CD4-positive, alpha-beta T cell treated with Interferon alpha-2 for 1 hour (primary cell): ENCODE data around the gene PTPRN2.
"Not testable (repeated sequence)": the region's sequence is repeated elsewhere in the genome, so short reads cannot be mapped to it uniquely, and the experiment has no call there.

ENCODE experiments used
- DNase-seq, 2 donors: peaks; one replicate each; pipeline ENCODE4 v3.0.0-alpha.2; 2020 to 2022

The PTPRN2 gene

DNA sequence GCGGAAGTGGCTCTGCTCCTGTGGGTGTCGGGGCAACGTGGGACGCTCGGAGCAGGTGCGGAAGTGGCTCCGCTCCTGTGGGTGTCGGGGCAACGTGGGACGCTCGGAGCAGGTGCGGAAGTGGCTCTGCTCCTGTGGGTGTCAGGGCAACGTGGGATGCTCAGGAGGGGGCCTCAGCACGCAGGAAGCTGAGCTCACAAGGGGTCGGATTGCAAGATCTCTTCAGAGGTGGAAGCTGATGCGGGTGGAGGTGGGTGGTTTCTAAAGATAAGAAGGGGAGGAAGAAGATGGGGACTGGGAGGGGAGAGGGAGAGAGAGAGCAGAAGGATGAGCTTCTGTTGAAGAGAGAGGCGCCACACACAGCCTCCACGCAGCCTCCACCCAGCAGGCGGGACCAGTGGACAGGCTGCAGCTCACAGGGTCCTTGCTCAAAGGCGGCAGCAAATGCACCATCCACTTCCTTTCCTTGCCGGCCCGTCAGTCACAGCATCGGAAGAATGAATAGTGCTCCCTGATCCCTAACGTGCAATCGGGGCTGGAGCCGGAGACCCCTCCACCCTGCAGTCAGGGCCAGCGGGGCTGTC is 78.7 kb downstream of the PTPRN2 start:
- DNase-seq = no peak

DNA sequence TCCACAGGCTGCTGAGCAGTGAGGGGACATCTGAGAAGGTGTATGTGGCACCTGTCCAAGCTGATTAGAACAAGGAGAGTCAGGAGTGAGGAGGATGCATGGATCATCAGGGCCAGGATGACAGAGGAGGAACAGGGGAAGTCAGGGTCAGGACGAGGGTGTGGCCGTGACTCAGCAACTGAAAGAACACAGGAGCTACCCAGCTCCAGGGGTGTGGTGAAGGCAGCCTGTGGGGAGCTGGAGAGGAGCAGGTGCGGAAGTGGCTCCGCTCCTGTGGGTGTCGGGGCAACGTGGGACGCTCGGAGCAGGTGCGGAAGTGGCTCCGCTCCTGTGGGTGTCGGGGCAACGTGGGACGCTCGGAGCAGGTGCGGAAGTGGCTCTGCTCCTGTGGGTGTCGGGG is 79.3 kb downstream of the PTPRN2 start:
- DNase-seq = not testable (repeated sequence)

DNA sequence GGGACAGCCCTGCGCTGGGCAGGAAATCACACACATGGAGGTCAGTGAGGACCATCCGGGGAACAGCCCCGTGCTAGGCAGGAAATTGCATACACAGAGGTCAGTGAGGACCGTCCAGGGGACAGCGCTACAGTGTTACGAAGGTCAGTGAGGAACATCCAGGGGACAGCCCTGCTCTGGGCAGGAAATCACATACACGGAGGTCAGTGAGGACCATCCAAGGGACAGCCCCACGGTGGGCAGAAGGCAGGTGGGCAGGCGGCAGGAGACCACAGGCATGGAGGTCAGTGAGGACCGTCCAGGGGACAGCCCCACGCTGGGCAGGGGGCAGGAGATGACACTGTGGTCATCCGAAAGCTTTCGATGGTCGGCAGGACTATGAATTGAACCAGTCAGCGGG is 79.7 kb downstream of the PTPRN2 start:
- no peak for DNase-seq

DNA sequence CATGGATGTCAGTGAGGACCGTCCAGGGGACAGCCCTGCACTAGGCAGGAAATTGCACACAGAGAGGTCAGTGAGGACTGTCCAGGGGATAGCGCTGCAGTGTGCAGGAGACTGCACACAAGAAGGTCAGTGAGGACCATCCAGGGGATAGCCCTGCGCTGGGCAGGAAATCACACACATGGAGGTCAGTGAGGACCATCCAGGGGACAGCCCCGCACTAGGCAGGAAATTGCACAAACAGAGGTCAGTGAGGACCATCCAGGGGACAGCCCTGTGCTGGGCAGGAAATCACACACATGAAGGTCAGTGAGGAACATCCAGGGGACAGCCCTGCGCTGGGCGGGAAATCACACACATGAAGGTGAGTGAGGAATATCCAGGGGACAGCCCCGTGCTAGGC is 80.4 kb downstream of the PTPRN2 start:
- DNase-seq = not testable (repeated sequence)

DNA sequence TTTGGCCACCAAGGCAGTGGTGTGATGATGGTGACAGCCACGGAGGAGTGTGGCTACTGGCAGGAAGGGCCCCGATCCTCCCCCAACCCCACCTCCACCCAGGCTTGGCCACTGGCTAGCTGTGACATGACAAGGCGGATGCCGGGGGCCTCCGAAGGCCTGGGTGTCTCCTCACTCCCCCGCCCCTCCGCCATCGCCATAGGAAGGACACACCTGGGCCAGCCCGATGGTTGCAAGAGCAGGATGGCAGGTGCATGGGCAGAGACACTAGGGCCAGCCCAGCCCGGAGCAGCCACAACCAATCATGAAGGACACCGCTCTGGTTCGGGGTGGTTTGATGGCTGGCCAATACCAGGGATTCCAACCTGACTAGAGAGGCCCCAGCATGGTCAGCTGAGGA is 81.0 kb downstream of the PTPRN2 start:
- DNase-seq = no peak

DNA sequence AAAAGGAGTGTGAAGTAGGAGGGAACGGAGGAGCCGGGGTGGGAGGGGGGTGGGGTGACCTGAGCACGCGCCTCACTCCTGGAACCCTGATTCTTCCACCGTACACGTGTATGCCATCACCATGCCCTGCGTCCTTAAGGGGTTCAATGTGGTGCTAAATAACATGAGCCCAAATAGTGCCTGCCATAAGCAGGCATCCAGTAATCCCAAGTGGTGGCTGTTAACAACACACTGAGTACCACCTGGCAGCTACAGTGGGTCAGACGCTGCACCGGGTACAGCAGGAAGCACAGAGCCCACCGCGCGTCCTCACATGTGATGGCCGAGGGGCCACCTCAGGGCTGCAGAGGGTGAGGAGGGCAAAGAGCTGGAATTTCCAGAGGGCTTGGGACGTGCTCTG is 81.9 kb downstream of the PTPRN2 start:
- no peak for DNase-seq

DNA sequence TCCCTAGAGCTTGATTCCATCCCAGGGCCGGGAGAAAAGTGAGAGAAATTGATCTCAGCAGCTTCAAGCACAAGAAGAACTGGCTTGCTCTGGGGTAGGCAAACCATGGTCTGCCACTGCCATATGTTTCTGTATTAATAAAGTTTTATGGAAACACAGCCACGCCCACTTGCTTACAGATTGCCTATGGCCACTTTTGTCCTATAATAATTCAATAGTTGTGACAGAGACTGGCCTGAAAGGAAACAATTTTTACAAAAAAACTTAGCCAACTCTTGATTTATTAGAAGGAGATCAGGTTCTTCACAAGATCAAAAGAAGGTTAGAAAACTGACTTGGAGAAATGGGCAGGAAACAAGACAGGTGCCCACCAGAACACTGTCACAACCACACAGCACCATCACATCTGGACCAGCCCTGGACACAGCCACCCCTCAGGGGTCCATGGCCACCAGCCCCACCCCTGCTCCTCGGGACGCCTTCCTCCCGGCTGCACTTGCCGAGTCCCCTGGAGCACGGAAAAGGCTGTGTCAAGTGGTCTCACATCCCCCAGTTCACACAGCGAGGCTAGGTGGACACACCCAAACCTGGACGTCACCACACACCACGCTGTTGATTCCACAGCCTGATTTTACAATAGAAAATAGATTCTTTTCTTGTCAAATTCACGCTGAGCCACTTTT is 85.4 kb downstream of the PTPRN2 start:
- no peak for DNase-seq

DNA sequence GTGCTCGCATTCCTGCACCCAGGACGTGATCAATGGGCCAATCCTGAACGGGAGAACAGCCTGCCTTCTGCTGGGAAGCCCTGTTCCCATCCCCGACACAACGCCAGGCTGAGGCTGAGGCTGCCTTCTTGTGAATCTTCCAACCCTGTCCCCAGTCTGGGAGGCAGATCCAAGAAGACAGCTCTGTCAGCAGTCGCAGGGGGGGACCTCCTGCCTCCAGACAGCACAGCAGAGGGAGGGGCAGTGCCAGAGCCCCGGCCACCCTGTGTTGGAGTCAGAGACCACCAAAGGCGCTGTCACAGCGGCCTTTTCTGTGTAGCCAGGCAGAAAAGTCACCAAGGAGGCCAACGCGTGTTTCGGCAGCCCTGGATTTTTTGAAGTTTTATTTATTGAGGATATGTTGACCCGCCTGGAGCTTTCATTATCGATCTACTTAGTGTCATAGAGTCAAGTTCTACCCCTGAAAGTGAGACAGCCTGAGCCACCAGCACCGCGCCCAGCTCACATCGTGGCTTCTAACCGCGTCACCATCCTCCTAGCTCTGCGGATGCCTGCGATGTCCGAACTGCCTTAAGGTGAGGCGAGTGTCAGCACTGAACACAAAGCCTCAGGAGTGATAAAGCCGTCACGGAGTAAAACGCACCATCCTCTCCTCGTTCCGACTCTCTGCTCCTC is 86.1 kb downstream of the PTPRN2 start:
- DNase-seq = no peak

DNA sequence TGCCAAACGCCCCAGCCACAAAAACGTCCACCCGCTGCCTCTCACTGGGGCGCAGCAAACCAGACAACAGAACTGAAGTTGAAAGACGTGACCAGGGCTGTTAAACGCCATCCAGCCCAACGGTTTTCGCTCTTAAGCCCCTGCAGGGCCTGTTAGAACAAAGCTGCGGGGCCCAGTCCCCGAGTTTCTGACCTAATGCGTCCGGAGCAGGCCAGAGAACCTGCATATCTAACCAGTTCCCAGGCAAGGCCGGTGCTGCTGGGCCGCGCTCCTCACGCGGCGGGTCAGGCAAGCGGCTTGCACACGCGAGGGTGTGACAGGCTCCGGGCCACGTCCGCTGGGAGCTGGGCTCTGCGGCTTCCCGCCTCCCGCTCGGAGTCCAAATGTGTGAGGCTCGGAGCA is 87.0 kb downstream of the PTPRN2 start:
- DNase-seq = no peak

DNA sequence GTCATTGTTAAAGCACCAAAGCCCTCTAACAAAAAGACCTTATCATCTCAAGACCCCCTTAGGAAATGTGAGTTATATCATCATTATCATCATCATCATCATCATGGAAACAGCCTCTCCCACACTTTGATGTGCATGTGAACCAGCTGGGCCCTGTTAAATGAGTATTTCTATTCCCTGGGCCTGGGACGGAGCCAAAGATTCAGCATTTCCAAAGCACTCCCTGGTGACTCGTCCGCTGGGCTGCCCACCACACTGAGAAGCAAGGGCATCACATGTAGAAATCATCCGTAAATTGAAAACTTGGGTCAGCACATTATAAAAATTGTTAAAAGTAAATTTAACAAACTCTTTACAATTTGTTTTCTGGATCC is 88.6 kb downstream of the PTPRN2 start:
- DNase-seq = no peak

DNA sequence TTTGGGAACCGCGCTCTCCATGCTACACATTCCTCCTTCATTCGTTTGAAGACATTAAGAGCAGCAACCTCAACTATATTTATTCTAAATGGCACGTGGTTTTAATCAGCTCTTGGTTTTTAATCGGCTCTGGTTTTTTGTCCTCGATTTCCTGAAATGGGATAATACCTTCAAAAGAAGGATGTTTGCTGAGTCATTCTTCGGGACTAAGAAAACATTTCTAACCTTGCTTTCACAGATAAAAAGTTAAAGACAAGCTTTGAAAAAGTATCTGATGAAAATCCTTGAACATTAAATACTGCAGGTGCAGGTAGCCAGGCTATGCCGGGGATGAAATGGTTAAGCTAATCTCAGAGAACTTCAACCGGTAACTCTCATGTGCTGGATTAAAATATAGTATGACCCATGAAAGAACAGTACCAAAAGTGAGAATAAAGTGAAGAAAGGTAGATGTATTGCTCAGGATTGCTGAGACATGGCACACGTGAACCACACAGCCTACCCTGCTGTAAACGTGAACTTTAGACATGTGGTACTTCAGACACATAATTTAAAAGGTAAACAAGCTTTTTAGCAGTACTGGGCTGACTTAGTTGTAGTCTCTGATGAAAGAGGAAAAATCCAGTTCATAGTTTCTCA is 89.1 kb downstream of the PTPRN2 start:
- no peak for DNase-seq

DNA sequence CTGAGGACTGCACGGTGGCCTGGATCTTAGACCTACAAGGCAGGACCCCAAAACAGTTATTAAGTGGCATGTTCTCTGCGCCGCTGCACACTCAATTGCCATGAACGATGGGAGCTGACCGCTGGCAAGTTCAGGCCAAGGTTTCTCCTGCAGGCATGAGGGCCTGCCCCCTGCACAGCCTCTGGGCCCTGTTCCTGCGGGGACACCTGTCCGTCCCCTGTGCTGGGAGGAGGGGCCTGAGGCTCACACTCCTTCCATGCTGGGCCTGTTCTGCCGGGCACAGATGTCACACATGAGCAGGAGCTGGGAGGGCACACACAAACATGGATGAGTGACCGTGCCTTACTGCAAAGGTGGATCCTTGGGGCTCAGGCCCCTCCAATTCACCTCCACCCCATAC is 90.0 kb downstream of the PTPRN2 start:
- no peak for DNase-seq

DNA sequence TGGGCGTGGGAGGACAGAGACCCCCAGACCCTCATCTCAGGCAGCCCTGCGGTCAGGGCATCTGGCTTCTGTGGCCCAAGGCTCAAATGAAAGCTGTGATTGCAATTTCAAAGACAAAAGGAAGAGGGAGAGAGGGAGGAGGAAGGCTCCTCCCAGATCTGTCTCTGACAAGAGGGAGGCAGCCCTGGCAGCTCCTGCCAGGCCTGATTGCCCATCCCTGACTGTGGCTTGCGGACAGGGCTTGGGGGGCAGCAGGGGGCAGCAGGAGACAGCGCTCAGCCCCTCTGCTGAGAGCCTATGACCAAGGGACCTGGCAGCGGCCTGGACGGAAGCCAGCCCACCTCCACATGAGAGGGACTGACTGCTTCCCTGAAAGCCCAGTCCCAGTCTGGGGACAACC is 91.8 kb downstream of the PTPRN2 start:
- peak in 1 of 2 donors; percentile 8 for DNase-seq

DNA sequence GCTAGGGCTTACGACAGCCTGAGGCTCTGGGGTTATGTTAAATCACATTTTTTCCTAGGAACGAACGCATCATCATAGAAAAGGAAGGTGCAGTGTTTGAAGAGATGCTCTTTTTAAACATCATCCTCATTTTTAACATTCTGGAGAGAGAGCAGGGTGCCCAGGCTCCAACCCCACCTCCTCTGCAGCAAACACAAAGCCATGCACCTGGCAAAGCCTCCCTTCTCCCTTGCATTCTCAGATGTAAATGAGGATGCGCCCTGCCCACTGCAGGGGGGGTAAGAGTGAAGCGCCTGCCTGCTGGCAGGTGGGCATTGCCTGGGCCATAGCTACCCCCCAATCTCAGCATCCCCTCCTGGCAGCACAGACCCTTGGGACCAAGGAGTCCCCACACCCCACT is 92.4 kb downstream of the PTPRN2 start:
- DNase-seq = no peak

DNA sequence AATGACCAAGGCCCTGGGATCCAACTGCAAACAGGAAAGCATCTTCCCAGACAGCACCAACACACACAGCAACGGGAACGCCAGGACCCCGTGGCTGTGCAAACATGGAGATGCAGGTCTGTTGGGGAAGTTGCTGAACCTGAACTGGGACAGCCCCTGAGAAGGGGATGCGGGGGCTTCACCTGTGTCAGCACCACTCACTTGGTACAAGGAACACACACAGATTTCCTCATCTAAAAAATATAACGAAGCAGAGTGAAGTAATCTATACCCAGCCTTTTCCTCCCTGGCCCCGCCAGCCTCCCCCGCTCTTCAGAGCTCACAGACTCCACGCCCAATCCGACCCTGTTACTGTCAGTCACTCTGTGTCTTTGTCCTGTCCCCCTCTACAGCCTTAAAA is 93.0 kb downstream of the PTPRN2 start:
- DNase-seq = no peak

DNA sequence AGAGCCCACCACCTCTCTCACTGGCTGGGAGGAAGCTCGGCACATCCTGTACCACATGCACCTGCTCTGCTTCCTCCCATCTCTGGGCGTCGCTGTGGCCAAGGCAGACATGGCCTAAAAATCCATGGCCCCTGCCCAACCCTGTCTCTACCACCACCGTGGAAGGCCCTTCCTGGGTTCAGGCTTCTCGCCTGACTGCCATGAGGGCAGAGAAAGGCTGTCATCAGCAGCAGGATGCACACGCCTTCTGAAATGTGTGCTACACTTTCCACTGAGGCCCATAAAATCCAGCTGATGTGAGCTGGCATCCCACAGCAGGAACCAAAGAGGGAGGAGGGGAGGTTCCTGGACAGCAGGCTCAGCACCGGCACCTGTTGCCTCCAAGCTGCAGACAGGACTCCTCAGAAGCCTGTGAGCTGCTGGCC is 93.4 kb downstream of the PTPRN2 start:
- DNase-seq = no peak

DNA sequence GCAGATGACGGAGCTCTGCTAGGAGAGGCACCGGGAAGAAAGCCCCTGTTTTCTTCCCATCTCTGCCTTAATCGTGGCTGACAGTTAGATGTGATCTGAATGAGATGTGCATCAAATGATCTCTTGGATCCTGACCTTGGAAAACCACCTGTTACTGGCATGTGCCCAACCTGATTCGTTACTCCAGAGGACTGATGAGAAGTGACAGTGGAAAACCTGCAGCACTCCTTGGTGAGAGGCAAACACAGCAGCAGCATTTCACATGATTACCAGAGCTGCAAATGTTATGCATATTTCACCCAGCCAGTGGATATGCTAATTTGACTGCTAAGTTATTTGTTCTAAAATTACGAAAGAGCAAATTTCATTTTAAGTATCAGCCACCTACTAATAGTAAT is 95.3 kb downstream of the PTPRN2 start:
- DNase-seq = no peak

DNA sequence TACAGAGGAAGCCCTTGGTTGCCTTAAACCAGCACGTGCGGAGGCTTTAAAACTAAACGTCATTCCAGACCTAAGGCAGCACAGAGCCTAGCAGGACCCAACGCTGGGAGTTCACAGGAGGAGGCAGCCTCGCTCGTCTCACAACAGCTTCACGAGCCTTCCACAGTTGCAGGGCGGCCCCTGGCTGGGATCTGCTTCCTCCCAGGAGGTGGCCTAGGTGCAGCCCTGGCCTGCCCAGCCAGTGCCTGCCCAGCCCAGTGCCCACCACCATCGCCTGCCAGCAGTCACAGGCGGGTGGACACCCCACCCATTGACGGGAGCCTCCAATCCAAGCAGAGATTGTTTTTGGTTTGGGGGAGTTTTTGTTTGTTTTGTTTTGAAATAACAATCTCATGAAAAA is 96.5 kb downstream of the PTPRN2 start:
- no peak for DNase-seq

DNA sequence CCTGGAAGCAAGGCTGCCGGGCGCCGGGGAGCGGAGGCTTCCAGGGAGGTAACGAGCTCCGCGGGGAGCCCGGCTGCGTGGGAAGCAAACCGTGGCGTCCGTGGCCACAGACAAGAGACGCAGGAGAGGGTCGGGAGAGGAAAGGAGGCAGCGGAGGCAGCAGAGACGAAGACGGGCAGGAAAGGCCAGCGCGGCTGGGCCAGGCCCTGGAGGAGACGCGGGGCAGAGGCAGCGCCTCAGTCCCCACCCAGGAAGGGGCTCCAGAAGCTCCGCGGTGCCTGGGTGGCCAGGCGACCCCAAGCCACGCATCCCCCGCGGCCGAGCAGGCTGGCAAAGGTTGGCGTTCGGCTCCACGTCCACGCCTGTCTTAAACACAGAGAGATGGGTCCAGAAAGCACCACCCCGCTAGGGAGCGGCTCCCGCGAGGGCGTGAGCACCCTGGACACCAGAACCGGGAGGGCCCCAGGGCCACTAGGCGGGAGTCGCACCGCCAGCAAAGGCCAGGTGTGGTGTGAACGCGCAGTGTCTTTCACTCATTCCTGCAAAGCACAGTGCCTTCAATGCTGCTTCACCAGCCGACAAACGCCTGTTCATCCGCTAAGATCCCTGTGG is 97.3 kb downstream of the PTPRN2 start:
- no peak for DNase-seq

DNA sequence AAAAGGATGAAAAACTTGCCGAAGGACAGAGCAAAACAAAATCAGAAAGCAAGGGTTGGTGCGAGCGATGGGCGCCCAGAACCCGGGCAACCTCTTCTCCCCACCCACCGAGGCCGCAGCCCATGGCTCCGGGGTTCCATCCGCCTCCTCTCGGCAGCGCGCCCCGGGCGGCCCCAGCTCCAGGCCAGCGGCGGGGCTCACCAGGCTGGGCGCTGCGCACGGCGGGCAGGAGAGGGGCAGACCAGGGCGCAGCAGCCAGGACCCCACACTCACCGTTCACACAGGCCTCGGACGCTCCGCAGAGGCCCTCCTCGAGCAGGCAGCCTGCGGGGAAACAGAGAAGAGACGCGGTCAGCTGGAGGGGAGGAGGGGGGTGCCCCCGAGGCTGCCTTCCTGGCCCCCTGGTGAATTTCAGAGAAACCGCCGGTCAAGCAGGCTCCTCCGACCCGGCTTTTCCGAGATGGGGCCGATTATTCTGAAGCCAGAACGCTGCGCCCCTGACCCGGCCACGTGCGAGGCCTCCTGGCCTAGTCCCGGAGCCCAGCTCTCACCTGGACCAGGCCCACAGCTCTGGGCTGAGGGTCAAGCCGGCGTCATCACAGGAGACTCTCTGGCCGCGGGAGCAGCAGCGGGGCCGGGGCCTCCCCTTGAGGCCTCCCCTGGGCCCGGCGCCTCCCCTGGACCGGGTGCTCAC is 98.0 kb downstream of the PTPRN2 start:
- no peak for DNase-seq

DNA sequence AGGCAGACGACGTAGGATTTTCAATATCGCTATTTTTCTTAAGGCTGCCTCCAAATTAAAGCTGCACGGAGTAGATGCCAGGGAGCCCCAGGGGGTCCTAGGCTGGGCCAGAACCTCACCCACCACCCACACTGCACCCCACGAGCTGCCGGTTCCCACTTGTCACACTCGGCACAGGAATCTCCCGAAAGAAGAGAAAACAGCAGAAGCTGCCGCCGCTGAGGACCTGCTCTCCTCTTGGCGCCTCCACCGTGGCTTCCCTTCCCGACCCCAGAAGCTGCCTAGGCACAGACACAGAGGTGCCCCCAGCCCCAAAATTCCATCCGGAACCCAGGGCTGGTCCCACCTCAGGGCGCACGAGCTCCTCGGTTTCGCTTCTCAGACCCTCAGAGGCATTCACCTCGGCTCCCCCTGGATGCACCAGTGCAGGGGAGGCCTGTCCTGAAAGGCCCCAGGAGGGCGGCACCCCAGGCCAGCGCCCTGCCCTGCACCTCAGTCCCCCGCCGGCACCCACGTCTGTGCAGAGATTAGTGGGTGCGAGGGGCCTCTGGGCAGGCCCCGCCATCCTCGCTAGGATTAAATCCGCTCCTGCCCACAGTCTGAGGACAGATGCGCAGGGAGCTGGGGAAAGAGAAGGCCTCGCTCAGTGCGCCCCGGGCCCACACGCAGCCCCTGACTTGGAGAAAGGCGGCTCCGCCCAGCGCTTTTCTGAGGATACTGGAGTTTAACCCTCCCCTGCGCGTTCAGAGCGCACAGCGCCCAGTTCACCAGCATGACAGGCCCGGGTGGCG is 99.2 kb downstream of the PTPRN2 start:
- DNase-seq = no peak

DNA sequence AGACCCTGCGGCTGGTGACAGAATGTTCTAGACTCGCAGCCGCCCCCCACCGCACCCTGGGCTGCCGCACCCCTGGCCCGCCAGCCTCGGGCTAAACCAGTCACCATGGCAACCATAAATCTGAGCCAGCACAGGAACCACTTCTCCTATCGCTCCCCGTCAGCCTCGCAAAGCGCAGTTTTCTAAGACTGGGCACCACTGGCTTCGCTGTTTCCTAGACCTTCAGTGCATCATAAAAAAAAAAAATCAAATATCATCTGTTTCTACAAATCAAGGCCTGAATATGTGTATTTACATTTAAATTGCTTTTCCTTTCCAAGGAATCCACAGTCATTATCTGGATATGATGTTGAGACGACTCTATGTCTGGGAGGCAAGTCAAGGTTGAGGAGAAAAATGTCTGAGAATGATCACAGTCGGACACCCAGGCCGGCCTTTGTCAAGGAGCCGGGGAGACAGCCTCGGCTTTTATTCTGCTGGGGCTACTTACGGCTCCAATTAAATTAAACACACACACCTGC is 99.9 kb downstream of the PTPRN2 start:
- no peak for DNase-seq
